Measurements from ENCODE around the gene SYCP2L.

GRCh38 chr6:10964684-10965083 lies 77.8 kb downstream of the SYCP2L start:
- TF ChIP-seq CTCF (conservative IDR thresholded peaks at IDR 0.05), result no peak
- TF ChIP-seq ZFX (IDR thresholded peaks at IDR 0.05), result no peak

Data from C4-2B (cell line).